Aorta (tissue), 5 donors: ENCODE data around the gene DIAPH3. TPM values are rescaled to one million over a fixed set of nuclear protein-coding genes. Genes with fewer than 3 reads are reported as not detected.

Experiments
- ATAC-seq: fragments of 200-7000 bp; cut with Tn5 transposase; one replicate; pipeline ENCODE4 v1.9.1; 2022; ENCODE audit warnings: moderate library complexity; ENCODE audit not compliant: low FRiP score
- DNase-seq, 2 donors: peaks; one replicate each; pipeline ENCODE4 v3.0.0-alpha.2; 2020
- H3K27ac ChIP-seq, 2 donors: one replicate each; pipeline ENCODE4 v1.5.1; 2013; ENCODE audit warnings: low read length in 2 of 2, mild to moderate bottlenecking in 2 of 2, moderate library complexity in 2 of 2, control low read depth in 1 of 2, inconsistent platforms in 1 of 2, low read depth in 1 of 2
- H3K27me3 ChIP-seq, 2 donors: one replicate each; pipeline ENCODE4 v1.6.1; 2013; ENCODE audit warnings: control low read depth in 1 of 2, low read length in 1 of 2, mild to moderate bottlenecking in 1 of 2, moderate library complexity in 1 of 2; ENCODE audit not compliant: insufficient read depth in 2 of 2, control insufficient read depth in 1 of 2
- H3K36me3 ChIP-seq, 2 donors: one replicate each; pipeline ENCODE4 v1.6.1; 2013; ENCODE audit warnings: control low read depth in 1 of 2, low read length in 1 of 2, mild to moderate bottlenecking in 1 of 2; ENCODE audit not compliant: insufficient read depth in 2 of 2, control insufficient read depth in 1 of 2
- H3K4me1 ChIP-seq, 2 donors: one replicate each; pipeline ENCODE4 v1.6.1; 2013; ENCODE audit warnings: low read length in 2 of 2, control low read depth in 1 of 2, mild to moderate bottlenecking in 1 of 2, moderate library complexity in 1 of 2; ENCODE audit not compliant: insufficient read depth in 2 of 2, control insufficient read depth in 1 of 2
- H3K4me3 ChIP-seq, 2 donors: one replicate each; pipeline ENCODE4 v1.5.1; 2013; ENCODE audit warnings: low read length in 2 of 2, control low read depth in 1 of 2, mild to moderate bottlenecking in 1 of 2
- H3K9me3 ChIP-seq: one replicate; pipeline ENCODE4 v1.6.1; 2013; ENCODE audit warnings: mild to moderate bottlenecking, low read length; ENCODE audit not compliant: control insufficient read depth
- WGBS, 2 donors: extraction: QIAGEN DNeasy Blood & Tissue Kit; methylation state at CpG; one replicate each; pipeline ENCODE4 v1.1.7; 2013; 5-methylcytosine and 5-hydroxymethylcytosine counted together
- intact Hi-C, 2 donors: fragments of 100-400 bp; cut with DNase I; formaldehyde crosslinking; loops; one replicate each; pipeline versions ENCODE4 v1.14.2 to v1.15.0; 2022
- polyA plus RNA-seq, 2 donors: library from polyadenylated mRNA; stranded (reverse); fragments of 200-250 nt; gene quantifications; one replicate each; pipeline ENCODE4 v1.2.3, GENCODE V29; 2013
- total RNA-seq, 2 donors: library from RNA; stranded (reverse); fragmentation: NEBNext Ultra II Directional; extraction: Animal tissue kit (Norgen Biotek cat#: 25700); gene quantifications; one replicate each; pipeline ENCODE4 v1.2.1, GENCODE V29; 2021
- donor health status: healthy with polysubstance abuse.
- donor health status: Bipolar disorder and iron deficiency.
- donor health status: DM: no; HTN: no; CAD: no.
- donor health status: DM: no; HTN: no; CAD: no.
- donor health status: DM: yes; HTN: yes; CAD: no.

DIAPH3 gene
- total and polyA plus RNA-seq, 4 donors, result 0.13 to 7.5 (median 3.0) TPM

DNA sequence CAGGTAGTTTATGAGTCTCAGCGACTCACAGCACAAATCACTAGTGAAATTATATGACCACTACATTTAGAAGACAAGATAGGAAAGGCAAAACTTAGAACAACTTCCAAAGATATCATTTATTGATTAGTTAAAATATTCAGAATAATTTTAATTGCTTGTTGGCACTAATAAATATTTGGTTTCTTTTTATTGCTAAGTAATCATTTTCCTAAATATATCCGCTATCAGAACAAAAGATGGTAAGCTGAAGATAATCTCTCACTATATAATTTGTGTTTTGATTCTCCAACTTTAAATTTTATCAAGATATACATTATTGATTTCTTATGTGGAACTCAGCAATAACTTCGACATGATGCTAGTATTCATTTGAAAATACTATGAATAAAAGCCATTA, 248.5 kb downstream of the DIAPH3 start:
- WGBS, 2 donors, result 95 to 98% methylated on average over 3 of the region's 3 CpGs
- H3K27ac ChIP-seq, result no peak overlapping the region
- no peaks in the 10 kb centered on the region for H3K9me3 ChIP-seq
- no peaks in the 10 kb centered on the region for H3K27me3 ChIP-seq
- intact Hi-C loops, result no loop called here
- no peak overlapping the region for H3K4me3 ChIP-seq
- ATAC-seq (no peak), DNase-seq (no peak)
- no peaks in the 10 kb centered on the region for H3K4me1 ChIP-seq
- H3K36me3 ChIP-seq, result no peaks in the 10 kb centered on the region

- intact Hi-C loops, result no loop called here
- Histone ChIP-seq H3K27ac (no peak overlapping the region), H3K4me1 (no peaks in the 10 kb centered on the region), H3K9me3 (no peaks in the 10 kb centered on the region), H3K27me3 (no peaks in the 10 kb centered on the region), H3K4me3 (no peak overlapping the region), H3K36me3 (no peaks in the 10 kb centered on the region)
- ATAC-seq (no peak), DNase-seq (no peak)
- WGBS, 2 donors, result 72 to 81% methylated on average over 2 of the region's 2 CpGs
Measured at GRCh38 chr13:59914556-59914955, 249.2 kb downstream of the DIAPH3 start.

- ATAC-seq, result no peak
- intact Hi-C loops, result loop anchor here in 1 of 2 donors (5.0 to 10.0 kb wide), 2 partner anchors 222 to 514 kb away; no protein-coding TSS in a partner anchor
- Histone ChIP-seq H3K27me3 (no peaks in the 10 kb centered on the region), H3K4me1 (no peaks in the 10 kb centered on the region), H3K36me3 (no peaks in the 10 kb centered on the region), H3K27ac (no peak overlapping the region), H3K4me3 (no peak overlapping the region), H3K9me3 (no peaks in the 10 kb centered on the region)
- no peak for DNase-seq
- 45 to 47% methylated on average over 7 of the region's 7 CpGs for WGBS, 2 donors
Measured at GRCh38 chr13:59906413-59907049, 257.2 kb downstream of the DIAPH3 start.

- intact Hi-C loops, result loop anchor here in 1 of 2 donors (10.0 kb wide), 1 partner anchor 216 kb away; no protein-coding TSS in a partner anchor
- ATAC-seq, result no peak
- no peaks in the 10 kb centered on the region for H3K27me3 ChIP-seq
- H3K4me1 ChIP-seq, result no peaks in the 10 kb centered on the region
- no peak overlapping the region for H3K27ac ChIP-seq
- DNase-seq, result no peak
- H3K9me3 ChIP-seq, result no peaks in the 10 kb centered on the region
- H3K4me3 ChIP-seq, result no peak overlapping the region
- 97 to 98% methylated on average over 3 of the region's 3 CpGs for WGBS, 2 donors
- no peaks in the 10 kb centered on the region for H3K36me3 ChIP-seq
Measured at GRCh38 chr13:59901191-59901590, 262.5 kb downstream of the DIAPH3 start.

- DNase-seq, result no peak
- Histone ChIP-seq H3K27me3 (no peaks in the 10 kb centered on the region), H3K4me3 (no peak overlapping the region), H3K9me3 (no peaks in the 10 kb centered on the region), H3K27ac (no peak overlapping the region), H3K36me3 (no peaks in the 10 kb centered on the region), H3K4me1 (no peaks in the 10 kb centered on the region)
- intact Hi-C loops, result no loop called here
- WGBS, 2 donors, result 75 to 86% methylated on average over 2 of the region's 2 CpGs
- ATAC-seq, result no peak
Measured at GRCh38 chr13:59898066-59898465, 265.7 kb downstream of the DIAPH3 start.

DNA sequence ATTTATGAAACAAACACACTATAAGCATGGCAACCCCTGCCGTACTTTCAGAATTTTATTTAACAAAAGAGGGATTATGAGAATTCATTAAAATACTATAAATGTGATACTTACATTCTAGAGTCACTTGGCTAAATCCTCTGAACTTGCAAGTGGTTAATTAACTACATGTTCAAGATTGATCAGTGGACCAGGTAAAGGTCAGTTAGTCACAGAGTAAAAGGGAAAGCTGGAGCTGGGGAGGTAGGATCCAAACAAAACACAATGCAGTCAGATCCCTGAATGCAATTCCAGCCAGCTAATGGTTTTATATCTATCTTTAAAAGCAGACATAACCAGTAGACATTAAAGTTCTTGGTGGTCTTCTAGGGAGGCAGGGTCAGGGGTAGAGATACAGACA, 270.5 kb downstream of the DIAPH3 start:
- DNase-seq (no peak), ATAC-seq (no peak)
- Histone ChIP-seq H3K4me1 (no peaks in the 10 kb centered on the region), H3K9me3 (no peaks in the 10 kb centered on the region), H3K27me3 (no peaks in the 10 kb centered on the region), H3K4me3 (no peak overlapping the region), H3K36me3 (no peaks in the 10 kb centered on the region), H3K27ac (no peak overlapping the region)
- WGBS, 2 donors, result 96 to 98% methylated on average over 1 of the region's 1 CpG
- intact Hi-C loops, result no loop called here

DNA sequence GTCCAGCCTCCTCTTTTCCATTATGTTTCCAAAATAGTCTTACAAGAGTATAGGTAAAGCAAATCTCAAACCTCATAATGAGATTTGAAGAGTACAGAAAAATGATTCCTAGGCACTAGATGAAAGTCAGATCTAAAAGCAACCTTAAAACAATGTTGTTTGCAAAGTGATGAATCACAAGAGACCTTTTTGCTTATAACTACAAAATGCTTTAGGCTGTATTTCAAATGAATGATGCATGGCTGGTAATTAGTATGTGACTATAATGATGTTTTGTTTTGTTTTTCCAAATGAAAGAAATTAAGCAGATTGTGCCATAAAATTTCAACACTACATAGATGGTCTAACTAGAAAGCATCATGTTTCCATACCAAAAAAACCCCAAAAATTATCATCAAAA, 272.7 kb downstream of the DIAPH3 start:
- DNase-seq (no peak), ATAC-seq (no peak)
- H3K36me3 ChIP-seq, result no peaks in the 10 kb centered on the region
- no peaks in the 10 kb centered on the region for H3K9me3 ChIP-seq
- no peaks in the 10 kb centered on the region for H3K27me3 ChIP-seq
- H3K27ac ChIP-seq, result no peak overlapping the region
- intact Hi-C loops, result no loop called here
- no peak overlapping the region for H3K4me3 ChIP-seq
- peaks cover 0 to 1% of the 10 kb centered on the region in 2 donors for H3K4me1 ChIP-seq

- intact Hi-C loops, result no loop called here
- no peak for ATAC-seq
Measured at GRCh38 chr13:59890054-59890453, 273.7 kb downstream of the DIAPH3 start.

GRCh38 chr13:59888408-59888807, 275.3 kb downstream of the DIAPH3 start:
- Histone ChIP-seq H3K4me1 (peaks cover 0 to 1% of the 10 kb centered on the region in 2 donors), H3K4me3 (no peak overlapping the region), H3K27ac (no peak overlapping the region), H3K36me3 (no peaks in the 10 kb centered on the region), H3K9me3 (no peaks in the 10 kb centered on the region), H3K27me3 (no peaks in the 10 kb centered on the region)
- intact Hi-C loops, result no loop called here
- DNase-seq, result no peak
- no peak for ATAC-seq
- 97 to 98% methylated on average over 2 of the region's 2 CpGs for WGBS, 2 donors

More at GRCh38 chr13:59890054-59890453, 273.7 kb downstream of the DIAPH3 start:
- Histone ChIP-seq H3K4me1 (peaks cover 0 to 1% of the 10 kb centered on the region in 2 donors), H3K27me3 (no peaks in the 10 kb centered on the region), H3K9me3 (no peaks in the 10 kb centered on the region), H3K36me3 (no peaks in the 10 kb centered on the region), H3K4me3 (no peak overlapping the region), H3K27ac (no peak overlapping the region)
- no peak for DNase-seq
- WGBS, 2 donors, result 26 to 33% methylated on average over 1 of the region's 1 CpG
